IPS-NIHi7 (cell line): ENCODE results near the gene MAPKAP1.

Experiments
- DNase-seq: peaks from one replicate; pipeline ENCODE4 v3.0.0; 2012; ENCODE audit warnings: mixed read lengths; ENCODE audit errors: extremely low spot score

The MAPKAP1 gene

DNA sequence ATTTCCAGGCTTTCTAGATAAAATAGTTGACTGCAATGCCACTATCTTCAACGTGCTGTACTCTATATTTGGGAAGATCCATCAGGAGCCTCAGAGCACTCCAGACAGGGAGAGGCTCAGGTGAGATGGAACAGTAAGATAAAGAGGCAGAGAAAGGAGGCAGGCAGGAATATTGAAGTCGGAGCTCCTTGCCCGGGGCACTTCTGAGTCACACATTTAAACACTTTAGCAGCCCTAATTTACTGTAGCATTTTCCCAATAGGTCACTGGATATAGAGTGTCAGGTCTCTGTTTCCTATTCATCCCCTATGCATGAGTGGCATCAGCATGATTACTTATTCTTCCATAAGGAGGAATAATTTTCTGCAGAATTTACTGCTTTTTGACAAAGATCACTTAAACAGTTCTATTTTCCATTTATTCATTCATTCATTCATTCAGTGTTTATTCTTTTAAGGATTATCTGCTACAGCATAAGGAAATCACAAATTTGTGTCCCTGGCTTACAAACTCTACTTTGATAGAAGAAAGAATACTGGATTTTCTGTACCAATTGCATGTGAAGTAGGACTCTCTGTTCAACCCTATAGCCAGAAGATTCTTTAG is 170.7 kb downstream of the MAPKAP1 start:
- DNase-seq: no peak

DNA sequence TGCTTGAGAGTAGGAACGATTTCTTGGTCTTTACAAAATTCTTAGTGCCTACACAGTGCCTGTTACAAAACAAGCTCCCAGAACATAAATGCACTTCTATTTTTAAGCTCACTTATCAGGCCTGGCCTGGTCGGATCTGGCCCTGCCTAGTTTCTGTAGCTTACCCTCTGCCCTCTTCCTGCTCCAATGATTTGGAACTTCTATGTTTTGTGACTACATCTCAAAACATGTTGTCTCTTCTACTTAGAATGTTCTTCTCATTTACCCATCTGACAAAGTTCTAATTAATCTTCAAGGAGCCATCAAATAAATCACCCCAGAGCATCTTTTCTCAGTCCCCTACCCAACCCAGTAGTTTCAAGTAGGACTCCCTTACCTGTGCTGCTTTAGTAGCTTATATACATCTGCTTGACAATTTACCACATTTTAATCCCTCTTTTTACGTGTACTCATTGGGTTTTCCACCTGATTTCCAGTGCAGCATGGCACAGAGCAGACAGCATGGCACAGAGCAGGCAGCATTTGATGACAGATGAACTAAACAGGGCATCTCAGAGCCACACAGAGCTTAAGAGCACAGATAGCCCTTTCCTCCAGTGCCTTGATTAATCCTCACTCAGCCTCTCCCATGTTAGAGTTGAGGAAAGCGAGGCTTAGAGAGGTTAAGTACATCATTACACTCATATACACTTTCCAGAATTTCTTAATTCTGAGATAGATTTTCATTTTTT is 171.9 kb downstream of the MAPKAP1 start:
- no peak for DNase-seq

DNA sequence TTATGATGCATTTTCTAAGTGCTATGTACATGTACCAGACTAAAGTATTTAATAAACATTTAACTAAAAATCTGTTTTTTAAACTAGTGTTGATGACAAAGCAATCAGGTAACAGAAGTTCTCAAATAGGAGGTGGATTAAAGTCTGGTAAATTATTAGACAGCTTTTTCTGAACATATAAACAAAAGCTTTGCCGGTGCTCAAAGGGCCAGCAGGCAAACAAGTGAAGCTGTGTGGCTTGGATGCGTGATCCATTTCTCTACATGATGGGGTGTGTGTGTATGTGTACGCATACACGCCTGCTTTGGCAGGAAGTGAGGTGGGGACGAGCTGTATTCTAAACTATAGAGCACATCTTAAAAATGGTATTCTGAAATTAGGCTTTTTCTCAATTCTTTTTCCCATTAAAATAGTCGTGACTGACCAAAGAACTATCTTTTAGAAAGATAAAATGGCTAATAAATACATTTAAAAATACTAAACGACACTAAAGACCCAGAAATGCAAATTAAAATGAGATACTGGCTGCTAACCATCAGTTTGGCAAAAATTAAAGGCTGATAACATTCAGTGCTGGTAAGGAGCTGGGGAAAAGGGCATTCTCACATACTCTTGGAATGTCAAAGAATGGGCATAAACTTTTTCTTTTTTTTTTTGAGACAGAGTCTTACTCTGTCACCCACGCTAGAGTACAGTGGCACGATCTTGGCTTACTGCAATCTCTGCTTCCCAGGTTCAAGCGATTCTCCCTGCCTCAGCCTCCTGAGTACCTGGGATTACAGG is 174.0 kb downstream of the MAPKAP1 start:
- DNase-seq: no peak

DNA sequence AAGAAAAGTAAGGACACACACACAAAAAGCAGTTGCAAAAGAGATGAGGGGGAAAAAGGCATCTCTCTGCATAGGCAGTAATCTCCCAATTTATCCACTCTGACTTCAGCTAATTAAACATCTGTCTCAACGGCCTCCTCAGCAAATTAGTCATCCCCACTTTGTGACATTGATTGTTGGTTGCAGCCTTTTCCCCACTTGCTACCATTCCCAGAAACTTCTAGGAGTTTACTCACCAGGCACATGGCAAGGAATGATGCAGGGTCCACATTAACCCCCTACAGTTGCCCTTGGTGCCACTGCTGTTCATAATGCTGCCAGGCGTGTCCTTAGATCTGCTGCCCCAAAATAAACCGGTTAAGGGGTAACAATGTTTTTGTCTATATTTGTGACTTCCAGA is 174.6 kb downstream of the MAPKAP1 start:
- DNase-seq: no peak

DNA sequence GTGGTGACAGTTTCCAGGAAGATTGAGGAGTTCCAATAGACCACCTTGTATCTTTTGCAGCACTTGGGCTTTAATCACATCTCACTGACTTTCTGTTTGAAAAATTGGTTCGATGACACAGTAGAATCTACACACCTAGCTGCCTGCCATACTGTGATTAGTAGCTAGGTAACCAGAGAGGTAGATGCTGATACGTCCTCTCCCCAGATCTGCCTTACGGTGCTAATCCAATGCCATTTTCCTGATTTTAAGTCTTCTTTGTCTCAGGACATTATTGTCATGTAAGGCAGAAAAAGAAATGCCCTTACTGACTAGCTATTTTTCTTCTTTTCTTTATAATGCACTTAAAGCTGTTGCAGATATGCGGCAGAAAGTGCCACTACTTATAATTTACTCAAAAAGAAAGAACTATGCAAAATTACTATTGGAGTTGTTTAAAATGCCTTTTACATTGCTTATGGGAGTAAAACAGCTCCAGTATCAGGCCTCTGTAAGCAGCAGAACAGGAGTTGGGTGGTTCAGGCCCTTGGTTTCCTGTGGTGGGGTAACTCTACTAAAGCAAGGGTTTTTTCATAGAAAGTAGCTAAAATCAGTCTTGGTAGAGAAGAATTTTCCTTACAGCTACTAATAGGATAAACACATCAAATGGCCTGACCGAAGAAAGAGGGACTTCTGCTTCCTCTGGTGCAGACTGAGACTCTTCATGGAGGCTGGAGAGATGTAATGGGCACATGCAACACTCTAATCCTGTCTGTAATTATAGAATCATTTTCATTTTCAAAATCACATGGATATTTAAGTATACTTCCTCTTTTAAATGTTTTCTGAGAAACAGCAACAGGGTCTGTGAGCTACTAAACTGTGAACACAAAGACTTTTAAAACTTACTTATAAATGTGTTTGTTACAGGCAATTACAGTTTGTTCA is 177.2 kb downstream of the MAPKAP1 start:
- no peak for DNase-seq

DNA sequence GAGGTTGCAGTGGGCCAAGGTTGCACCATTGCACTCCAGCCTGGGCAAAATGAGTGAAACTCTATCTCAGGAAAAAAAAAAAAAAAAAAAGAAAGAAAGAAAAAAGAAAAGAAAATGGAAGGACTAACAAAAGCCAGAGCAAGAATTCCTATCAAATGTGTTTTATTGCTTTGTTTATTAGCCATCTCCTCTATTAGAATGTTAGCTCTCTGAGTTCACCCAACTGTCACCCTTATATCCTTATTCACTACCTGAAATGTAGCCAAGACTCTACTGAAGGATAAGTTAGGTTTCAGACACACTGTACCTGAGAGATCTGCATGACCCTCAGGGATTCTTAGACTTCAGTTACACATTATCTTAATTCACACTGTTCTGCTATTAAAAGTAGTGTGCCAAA is 177.9 kb downstream of the MAPKAP1 start:
- DNase-seq: no peak

DNA sequence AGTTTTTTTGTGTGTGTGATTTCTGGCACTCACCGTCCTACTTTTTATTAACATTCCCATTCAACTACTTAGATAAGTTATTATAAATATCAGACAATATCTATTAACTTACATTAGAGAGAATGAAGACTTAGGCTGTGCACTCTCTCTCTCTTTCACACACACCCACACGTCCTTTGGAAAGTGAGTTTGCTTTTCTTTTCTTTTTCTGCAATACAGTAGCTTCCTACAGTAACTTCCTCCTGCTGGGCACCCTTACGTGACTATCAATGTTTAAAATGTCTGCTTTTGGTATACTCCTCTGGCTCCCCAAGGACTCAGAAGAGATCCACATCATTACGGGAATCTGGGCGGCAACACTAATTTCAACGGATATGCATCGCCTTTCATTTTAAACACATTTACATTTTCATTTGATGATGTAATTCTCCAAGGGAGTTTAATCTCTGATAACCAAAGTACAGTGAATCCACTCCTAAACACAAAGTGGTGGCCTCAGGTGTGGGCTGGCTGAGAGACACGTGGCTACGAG is 179.5 kb downstream of the MAPKAP1 start:
- no peak for DNase-seq

DNA sequence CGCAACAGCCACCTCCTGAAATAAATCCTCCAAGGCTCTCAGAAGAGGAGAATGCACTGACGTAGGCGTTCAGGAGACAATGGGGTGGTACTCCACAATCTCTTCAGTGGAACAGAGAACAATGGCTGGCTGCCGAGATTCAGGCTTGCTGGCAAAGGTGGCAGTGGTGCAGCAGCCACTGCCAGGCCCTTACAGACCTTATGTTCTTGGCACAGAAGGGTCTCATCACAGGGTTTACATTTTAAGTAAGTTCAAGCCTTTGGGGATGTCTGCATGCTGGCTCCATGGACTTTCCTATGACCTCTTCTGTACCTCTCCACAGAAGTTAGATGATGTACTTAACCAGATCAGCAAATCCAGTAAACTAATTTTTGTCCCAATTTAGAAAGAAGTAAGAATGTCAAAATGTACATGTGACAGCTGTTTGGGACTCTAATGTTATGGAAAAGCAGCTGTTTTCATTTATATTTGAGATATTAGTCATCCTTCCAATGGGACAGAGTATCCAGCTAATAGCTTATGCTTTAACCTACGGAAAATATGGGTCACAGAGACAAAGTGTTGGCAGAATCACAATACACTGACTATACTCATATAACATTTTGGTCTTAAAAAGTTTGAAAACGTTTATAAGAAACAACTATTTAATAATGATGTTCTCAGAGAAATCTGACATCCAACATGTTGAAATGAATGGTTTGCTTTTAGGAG is 180.9 kb downstream of the MAPKAP1 start:
- DNase-seq: no peak

DNA sequence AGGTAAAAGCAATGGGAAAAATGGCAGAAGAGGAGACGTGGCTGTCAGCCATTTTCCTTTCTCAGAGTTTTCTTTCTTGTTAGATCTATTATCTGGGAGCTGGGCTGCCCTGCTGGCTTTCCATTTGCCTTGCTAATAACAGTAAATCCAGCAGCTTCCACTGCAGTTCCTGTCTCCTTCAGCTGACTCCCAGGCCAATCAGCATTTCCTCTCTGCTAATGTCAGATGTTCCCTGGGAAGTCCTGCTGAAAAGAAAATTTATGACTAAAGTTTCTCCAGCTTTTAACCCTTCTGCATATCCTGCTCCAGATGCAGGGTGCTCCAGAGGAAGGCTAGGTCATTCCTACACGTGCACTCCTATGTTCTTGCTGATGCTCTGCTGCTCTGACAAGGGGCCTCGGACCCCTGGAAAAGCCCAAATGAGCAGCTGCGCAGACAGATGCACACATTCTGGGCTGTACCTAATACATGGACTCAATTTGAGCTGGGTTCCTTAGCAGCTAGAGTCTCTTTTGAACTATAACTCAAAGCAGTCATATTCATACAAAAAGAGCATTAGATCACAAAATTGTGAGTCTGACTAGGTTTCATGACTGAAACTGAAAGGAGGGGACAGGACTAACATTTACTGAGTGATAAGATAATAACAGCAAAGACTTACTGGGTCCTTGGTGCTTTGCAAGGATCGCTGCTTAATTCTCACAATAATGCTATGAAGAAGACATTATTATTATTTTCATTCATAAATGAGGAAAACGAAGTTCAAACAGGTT is 182.2 kb downstream of the MAPKAP1 start:
- DNase-seq: peak; percentile 83

DNA sequence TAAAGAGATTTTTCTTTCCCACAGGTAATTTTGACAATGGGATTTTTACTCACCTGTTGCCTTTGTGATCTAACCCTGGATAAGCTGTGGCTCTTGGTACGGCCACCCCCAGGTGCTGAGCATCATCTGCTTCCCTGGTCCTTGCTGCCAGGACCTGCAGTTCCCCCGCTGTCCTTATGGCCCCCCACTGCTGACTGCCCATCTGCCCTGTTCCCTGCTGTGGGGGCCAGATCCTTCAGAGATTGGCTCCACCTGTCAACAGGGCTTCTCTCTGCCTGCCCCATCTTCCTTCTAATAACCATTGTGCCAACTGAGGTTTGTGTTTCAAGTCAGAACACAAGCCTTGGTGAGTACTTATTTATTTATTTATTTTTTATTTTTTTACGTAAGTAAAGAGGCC is 183.3 kb downstream of the MAPKAP1 start:
- DNase-seq: no peak

DNA sequence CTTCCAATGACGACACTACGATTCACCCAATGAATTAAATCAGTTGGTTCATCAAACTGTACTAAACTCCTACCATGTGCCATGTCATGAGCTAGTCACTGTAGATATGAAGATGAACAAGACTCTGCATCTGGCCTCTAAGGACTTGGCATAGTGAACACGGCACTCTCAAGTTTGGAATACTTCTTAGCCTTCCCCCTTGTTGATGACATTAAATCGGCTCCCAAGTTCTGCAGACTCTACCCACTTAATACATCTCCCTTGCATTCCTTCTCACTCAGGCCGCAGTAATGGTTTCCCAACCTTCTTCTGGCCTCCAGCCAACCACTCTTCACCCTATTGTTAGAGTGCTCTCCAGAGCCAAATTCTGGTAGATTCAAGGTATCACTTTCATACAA is 184.7 kb downstream of the MAPKAP1 start:
- no peak for DNase-seq

DNA sequence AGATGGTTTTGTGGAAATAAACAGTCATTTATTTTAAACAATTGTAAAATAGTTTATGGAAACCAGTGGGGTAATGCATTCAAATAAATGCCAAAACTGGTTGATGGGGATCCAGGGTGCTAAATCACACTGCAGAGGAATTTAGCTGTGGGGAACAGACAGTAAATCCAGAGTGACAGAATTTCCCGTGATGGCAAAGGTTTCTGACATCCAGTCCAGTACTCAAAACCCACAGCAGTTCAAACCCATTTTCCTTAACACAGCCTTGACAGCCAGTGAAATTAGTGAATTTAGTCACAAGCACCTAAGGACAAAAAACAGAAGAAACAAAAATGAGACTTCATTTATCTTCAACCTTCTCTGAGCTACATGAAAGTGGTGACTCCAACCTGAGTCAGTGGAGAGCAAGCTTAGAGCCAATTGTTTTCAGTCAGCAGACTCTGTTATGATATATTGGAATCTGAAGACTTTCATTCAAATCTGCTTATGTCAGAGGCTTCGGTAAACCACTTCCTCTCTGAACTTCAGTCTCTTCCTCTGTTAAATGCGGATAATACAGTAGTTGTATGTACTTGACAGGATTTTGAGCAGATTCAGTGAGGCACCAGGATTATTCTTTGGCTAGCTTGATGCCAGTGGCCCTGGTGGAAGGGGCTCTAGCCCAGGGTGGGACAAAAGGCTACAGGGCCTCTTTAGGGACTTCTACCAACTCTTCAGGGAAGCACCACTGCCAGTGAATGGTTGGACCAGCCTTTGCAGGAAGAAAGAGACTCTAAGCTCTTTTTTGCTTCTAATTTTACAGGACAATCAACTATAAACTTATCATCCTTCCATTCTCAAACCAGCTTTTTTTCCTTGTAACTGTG is 185.3 kb downstream of the MAPKAP1 start:
- DNase-seq: no peak

DNA sequence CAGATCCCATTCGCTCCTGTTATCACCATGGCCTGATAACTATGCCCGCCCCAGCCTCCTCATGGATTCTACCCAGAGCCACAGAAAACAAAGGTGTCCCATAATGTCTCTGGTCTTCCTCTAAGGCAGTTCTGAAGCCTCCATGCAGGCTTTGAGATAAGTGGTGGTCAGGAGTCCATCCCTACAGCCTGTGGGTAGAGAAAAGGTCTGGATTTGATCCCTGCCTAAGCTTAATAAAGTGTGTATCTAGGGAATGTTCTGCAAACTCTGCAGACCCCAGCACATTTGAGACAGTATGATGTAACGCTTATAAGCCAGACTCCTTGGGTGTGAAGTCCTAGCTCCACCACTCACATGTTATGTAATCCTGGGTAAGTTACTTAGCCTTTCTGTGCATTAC is 187.3 kb downstream of the MAPKAP1 start:
- no peak for DNase-seq

DNA sequence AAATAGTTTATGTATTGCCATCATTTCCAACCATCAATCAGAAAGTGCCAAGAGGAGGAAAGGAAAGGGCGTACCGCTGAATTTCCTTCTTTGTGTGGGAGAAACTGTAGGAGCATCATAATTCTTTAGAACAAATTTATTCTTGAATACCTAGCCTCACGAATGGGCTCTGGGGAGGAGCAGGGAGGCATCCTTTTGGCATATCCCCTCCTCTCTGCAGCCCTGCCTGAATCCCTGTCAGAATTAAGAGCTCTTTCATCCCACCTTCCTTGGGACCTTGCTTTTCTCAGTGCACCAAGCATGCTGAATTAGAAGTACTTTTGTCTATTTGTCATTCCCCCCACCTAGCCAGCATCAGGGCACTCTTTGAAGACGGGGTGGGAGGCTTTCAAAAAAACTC is 189.4 kb downstream of the MAPKAP1 start:
- DNase-seq: no peak

DNA sequence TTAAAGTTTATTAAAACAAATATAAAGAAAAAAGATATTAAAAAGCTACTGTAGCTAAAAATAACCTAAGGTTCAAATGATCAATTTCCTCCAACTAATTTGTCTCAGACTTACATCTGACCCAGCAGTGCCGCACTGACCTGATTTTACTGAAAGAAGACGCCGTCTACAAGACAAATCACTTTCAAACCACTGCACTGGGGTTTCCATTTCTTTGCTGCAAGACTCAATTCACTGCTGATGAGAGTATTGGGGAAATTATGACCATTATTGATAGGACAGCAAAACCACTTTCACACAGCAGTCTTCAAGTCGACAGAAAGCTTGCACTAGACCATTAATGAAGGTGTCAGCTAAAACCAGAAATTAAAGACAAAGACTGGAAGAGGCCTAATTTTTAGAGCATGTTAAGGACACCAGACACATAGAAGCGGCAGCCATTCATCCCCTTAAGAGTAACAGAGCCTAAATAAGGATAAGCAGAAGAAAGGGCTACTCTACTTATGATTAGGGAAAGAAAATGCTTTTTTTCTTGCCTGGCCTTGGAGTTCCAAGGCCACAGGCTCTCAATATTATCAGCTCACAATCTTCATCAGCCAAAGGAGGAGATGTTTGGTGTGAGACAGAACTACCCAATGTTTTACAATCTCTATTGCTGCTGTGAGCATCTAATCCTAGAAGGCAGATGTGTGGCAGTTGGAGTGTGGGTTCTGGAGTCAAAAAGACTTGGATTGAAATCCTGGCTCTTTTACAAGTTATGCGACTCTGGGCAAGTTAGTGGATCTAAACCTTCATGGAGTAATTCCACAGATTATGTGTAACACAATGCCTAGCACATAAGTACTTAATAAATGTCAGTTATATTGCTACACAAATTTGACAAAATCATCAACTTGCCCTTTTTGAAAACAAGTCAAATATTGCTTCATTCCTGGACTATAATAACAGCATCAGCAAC is 190.7 kb downstream of the MAPKAP1 start:
- DNase-seq: no peak

DNA sequence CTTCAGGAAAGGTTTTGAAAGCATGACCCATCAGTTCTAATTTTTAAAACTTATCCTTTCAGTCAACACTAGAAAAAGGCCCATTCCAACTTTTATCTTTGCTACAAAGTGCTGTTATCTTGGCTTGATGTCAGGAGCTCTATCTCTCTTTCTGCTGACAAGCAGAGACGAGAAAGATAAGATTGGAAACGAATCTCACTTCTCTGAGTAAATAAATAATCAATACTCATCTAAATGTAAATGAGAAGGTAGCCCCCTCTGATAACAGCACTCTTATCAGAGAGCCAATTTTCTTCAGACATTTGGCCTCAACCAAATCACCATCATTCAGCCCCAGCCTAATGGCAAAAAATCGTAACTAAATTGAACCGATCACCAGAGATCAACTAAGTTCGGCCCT is 191.7 kb downstream of the MAPKAP1 start:
- no peak for DNase-seq

DNA sequence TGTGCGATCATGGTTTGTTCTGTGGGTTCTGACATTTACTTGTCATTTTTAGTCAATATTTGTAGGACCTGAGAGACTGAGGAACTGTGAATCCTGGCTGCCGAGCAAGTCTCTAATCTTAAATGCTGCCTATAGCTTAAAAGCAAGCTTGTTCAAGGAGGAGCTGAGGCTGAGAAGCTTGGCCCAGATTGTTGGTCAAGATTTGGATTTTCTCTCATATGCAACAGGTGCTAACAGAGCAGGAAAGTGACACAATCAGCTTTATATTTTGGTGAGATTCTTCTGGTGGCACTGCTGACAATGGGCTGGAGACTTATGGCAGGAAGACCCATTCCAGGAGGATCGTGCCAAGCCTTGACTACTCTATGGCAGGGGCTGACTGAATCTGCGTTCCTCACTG is 192.5 kb downstream of the MAPKAP1 start:
- DNase-seq: no peak
